Panc1 (cell line): ENCODE measurements around the gene COL23A1. TPM values are rescaled to one million over a fixed set of nuclear protein-coding genes. Genes with fewer than 3 reads are reported as not detected.

Experiments used
- ATAC-seq: fragments of 200-7000 bp; cut with Tn5 transposase; 2 replicates; pipeline ENCODE4 v1.9.1; 2020; ENCODE audit warnings: mild to moderate bottlenecking, moderate library complexity
- BruUV-seq: library from RNA; stranded (reverse); fragments of 400-500 nt; replicated peaks from 2 replicates; lab custom pipeline; 2021; lab: Mats Ljungman, UMichigan
- CTCF ChIA-PET: fragments of 300-600 bp; sonication (Branson Sonifier 250); formaldehyde crosslinking; loops from one replicate; lab custom pipeline; 2022; ENCODE audit warnings: antibody characterized with exemption; lab: Charles Lee
- POLR2A ChIA-PET: fragments of 300-600 bp; sonication (Branson Sonifier 250); formaldehyde crosslinking; loops from one replicate; lab custom pipeline; 2022; ENCODE audit warnings: antibody characterized with exemption; lab: Charles Lee
- DNase-seq: peaks from one replicate; pipeline ENCODE4 v3.0.0-alpha.2; 2010; ENCODE audit warnings: low read depth, low spot score
- H3K27ac ChIP-seq: 2 replicates; pipeline ENCODE4 v1.5.1; 2011; ENCODE audit warnings: mild to moderate bottlenecking, low read length, inconsistent platforms
- H3K27me3 ChIP-seq: fragments of 200-500 bp; sonication (Bioruptor generic); 2 replicates; pipeline ENCODE4 v1.6.0; 2014; ENCODE audit warnings: low read length, inconsistent platforms; ENCODE audit not compliant: control insufficient read depth, insufficient read depth
- H3K36me3 ChIP-seq: fragments of 200-500 bp; sonication (Bioruptor generic); 2 replicates; pipeline ENCODE4 v1.5.1; 2014; ENCODE audit warnings: inconsistent platforms, mild to moderate bottlenecking, low read length, moderate library complexity; ENCODE audit not compliant: control insufficient read depth, insufficient read depth
- H3K4me1 ChIP-seq: 2 replicates; pipeline ENCODE4 v1.5.1; 2011; ENCODE audit warnings: inconsistent platforms, mild to moderate bottlenecking, low read length, moderate library complexity; ENCODE audit not compliant: control insufficient read depth, insufficient read depth
- H3K4me3 ChIP-seq, 2 experiments: 2 replicates each; pipeline ENCODE4 v1.5.1; 2011 to 2012; ENCODE audit warnings: low read depth in 2 of 2, low read length in 2 of 2, mild to moderate bottlenecking in 2 of 2, inconsistent platforms in 1 of 2, moderate library complexity in 1 of 2
- H3K9me3 ChIP-seq: fragments of 200-500 bp; sonication (Bioruptor generic); 2 replicates; pipeline ENCODE4 v1.5.1; 2014; ENCODE audit warnings: low read depth, mild to moderate bottlenecking, inconsistent platforms, low read length, moderate library complexity; ENCODE audit not compliant: control insufficient read depth, insufficient read depth
- CTCF ChIP-seq: fragments of 450-650 bp; IDR thresholded peaks from 2 replicates; pipeline ENCODE4 v1.5.1; 2017; ENCODE audit warnings: mild to moderate bottlenecking
- POLR2AphosphoS5 ChIP-seq: IDR thresholded peaks from 2 replicates; pipeline ENCODE4 v1.6.1; 2012; ENCODE audit warnings: mild to moderate bottlenecking, low read depth, low read length, moderate library complexity
- REST ChIP-seq, 2 experiments: IDR thresholded peaks; 2 replicates each; pipeline ENCODE4 v1.6.1; 2011 to 2012; ENCODE audit warnings: low read depth in 2 of 2, control low read depth in 1 of 2, low read length in 1 of 2, mild to moderate bottlenecking in 1 of 2, moderate library complexity in 1 of 2; ENCODE audit not compliant: insufficient read depth in 1 of 2
- SIN3A ChIP-seq: IDR thresholded peaks from 2 replicates; pipeline ENCODE4 v1.6.1; 2012; ENCODE audit warnings: low read depth, mild to moderate bottlenecking, low read length, moderate library complexity, borderline replicate concordance; ENCODE audit not compliant: insufficient read depth
- TCF7L2 ChIP-seq: IDR thresholded peaks from 2 replicates; pipeline ENCODE4 v1.6.1; 2011; ENCODE audit warnings: mild to moderate bottlenecking, low read depth, low read length, inconsistent platforms
- in situ Hi-C: cut with HindIII; loops from 2 replicates; pipeline ENCODE4 v1.10.0; 2016; ENCODE audit warnings: low sequenced_read_pairs, low pct_unique_long_range_greater_than_20kb
- intact Hi-C: fragments of 100-400 bp; cut with micrococcal nuclease; formaldehyde crosslinking; loops from one replicate; pipeline ENCODE4 v1.10.0; 2022; ENCODE audit not compliant: unreplicated experiment
- total RNA-seq: library from RNA; stranded (reverse); gene quantifications from one replicate; pipeline ENCODE4 v1.2.1, GENCODE V29; 2021; ENCODE audit not compliant: unreplicated experiment

COL23A1 gene
- total RNA-seq, 1 experiment from 2014 or later: 0.05 TPM

GRCh38 chr5:178209334-178210072, 380.7 kb downstream of the COL23A1 start:
- no peak overlapping the region for H3K4me3 ChIP-seq
- H3K36me3 ChIP-seq: peaks cover 27% of the 10 kb centered on the region
- intact Hi-C loops (no loop called here), in situ Hi-C loops (no loop called here)
- H3K4me1 ChIP-seq: peaks cover 41% of the 10 kb centered on the region
- TF ChIP-seq CTCF (no peak), REST (IDR thresholded peaks at IDR 0.05; ENCODE audit: insufficient read depth in 1 of 2, low read depth in 2 of 2, low read length in 1 of 2) (no peak), TCF7L2 (no peak), POLR2AphosphoS5 (peak; percentile 23; the same call in 1 of the 2 replicates)
- no peak for ATAC-seq
- H3K27ac ChIP-seq: no peak overlapping the region; the same call in 1 of the 2 replicates
- H3K9me3 ChIP-seq: no peaks in the 10 kb centered on the region
- BruUV-seq: no TSS peak
- POLR2A ChIA-PET: interaction anchor here (0.6 kb wide), 1 partner anchor 1281 kb away, joined by 6 read pairs; no protein-coding TSS in a partner anchor
- H3K27me3 ChIP-seq: no peaks in the 10 kb centered on the region
- no peak for DNase-seq
- CTCF ChIA-PET: no interaction called here

DNA sequence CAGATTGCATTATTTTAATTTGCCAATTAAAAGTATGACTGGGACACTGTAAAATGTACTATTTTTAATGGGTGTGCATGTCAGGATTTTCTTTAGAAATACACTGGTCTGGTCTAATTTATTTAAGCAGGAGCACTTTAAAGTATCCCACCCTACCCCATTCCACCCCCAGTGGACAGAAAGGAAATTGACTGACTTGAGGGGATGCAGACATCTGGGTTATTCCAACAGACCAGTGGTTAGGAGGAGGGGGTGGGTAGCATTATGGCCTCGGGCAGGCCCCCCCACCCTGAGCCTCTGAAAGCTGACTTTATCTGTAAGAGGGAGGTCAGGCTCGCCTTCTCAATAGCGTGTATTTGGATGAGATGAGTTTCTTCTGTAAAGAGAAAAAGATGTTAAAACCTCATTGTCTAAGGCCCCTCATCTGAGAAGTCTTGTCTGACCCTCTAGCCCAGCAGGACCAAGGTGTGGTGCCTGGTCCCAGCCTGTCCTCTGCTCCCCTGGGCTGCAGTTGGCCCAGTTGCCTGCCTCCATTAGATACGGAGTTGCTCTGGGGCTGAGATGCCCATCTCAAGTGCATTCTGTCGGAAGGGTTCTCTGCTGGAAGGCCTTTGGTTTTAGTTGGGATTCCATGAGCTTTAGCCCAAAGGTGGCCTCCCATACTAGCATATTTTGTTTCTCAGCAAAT, 381.5 kb downstream of the COL23A1 start:
- intact Hi-C loops: no loop called here
- Histone ChIP-seq H3K27me3 (no peaks in the 10 kb centered on the region), H3K36me3 (peaks cover 27% of the 10 kb centered on the region), H3K9me3 (no peaks in the 10 kb centered on the region), H3K4me1 (peaks cover 41% of the 10 kb centered on the region), H3K27ac (no peak overlapping the region; the same call in 1 of the 2 replicates), H3K4me3 (no peak overlapping the region)
- TF ChIP-seq CTCF (no peak), TCF7L2 (no peak), POLR2AphosphoS5 (no peak; the same call in 1 of the 2 replicates), SIN3A (no peak), REST (IDR thresholded peaks at IDR 0.05; ENCODE audit: insufficient read depth in 1 of 2, low read depth in 2 of 2, low read length in 1 of 2) (no peak)
- BruUV-seq: no TSS peak
- ATAC-seq (no peak), DNase-seq (no peak)
- ChIA-PET POLR2A (no interaction called here), CTCF (no interaction called here)
- in situ Hi-C loops: no loop called here
